ENCODE data around the gene CD79B. TPM values are rescaled to one million over a fixed set of nuclear protein-coding genes. Genes with fewer than 3 reads are reported as not detected.
"Not testable (repeated sequence)": the region's sequence is repeated elsewhere in the genome, so short reads cannot be mapped to it uniquely, and the experiment has no call there.

Gene CD79B
- total RNA-seq, 1 donor from 2014 or later: not detected

DNA sequence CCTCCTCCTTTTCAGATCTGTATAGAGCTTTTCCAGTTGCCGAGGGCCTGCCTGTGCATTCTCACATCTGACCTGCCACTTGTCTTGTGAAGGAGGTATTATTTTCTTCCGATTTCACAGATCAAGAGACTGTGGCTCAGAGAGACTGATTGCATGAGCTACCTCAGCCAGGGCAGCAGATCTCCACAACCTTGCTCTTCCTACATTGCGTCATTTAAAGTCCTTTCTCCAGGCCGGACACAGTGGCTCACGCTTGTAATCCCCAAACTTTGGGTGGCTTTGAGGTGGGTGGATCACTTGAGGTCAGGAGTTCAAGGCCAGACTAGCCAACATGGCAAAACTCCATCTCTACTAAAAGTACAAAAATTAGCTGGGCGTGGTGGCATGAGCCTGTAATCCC is 12.1 kb downstream of the CD79B start:
- not testable (repeated sequence) for H3K27ac Mint-ChIP-seq (ENCODE audit: unreplicated experiment); H3K27me3 Mint-ChIP-seq (ENCODE audit: unreplicated experiment); H3K4me1 Mint-ChIP-seq (ENCODE audit: low read depth, unreplicated experiment); H3K36me3 Mint-ChIP-seq (ENCODE audit: unreplicated experiment); H3K4me3 Mint-ChIP-seq (ENCODE audit: unreplicated experiment); DNase-seq; H3K9me3 Mint-ChIP-seq (ENCODE audit: unreplicated experiment)

DNA sequence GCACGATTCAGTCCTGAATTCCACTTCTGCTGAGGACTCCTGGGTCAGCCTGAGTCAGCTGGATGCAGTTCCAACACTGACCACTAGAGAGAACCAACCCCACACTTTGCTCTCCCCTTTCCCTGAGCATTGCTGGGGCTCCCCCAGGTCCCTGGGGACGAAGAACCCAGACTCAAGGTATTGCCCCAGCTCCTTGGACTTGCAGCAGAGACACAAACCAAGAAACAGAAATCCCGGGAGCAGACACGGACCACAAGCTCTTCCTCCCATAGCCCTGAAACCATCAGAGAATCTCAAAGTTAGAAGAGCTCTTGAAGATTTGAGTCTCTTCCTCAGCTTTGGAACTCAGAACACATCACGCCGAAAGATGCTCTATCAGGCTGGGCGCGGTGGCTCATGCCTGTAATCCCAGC is 12.8 kb downstream of the CD79B start:
- H3K27ac Mint-ChIP-seq (ENCODE audit: unreplicated experiment): no peak overlapping the region
- no peaks in the 10 kb centered on the region for H3K9me3 Mint-ChIP-seq (ENCODE audit: unreplicated experiment)
- no peaks in the 10 kb centered on the region for H3K36me3 Mint-ChIP-seq (ENCODE audit: unreplicated experiment)
- peaks cover 6% of the 10 kb centered on the region for H3K27me3 Mint-ChIP-seq (ENCODE audit: unreplicated experiment)
- peak; percentile 55 for DNase-seq
- H3K4me3 Mint-ChIP-seq (ENCODE audit: unreplicated experiment): peak overlapping the region; percentile 30
- TF ChIP-seq, protein P1, sequence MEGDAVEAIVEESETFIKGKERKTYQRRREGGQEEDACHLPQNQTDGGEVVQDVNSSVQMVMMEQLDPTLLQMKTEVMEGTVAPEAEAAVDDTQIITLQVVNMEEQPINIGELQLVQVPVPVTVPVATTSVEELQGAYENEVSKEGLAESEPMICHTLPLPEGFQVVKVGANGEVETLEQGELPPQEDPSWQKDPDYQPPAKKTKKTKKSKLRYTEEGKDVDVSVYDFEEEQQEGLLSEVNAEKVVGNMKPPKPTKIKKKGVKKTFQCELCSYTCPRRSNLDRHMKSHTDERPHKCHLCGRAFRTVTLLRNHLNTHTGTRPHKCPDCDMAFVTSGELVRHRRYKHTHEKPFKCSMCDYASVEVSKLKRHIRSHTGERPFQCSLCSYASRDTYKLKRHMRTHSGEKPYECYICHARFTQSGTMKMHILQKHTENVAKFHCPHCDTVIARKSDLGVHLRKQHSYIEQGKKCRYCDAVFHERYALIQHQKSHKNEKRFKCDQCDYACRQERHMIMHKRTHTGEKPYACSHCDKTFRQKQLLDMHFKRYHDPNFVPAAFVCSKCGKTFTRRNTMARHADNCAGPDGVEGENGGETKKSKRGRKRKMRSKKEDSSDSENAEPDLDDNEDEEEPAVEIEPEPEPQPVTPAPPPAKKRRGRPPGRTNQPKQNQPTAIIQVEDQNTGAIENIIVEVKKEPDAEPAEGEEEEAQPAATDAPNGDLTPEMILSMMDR (IDR thresholded peaks at IDR 0.05; ENCODE audit: partially characterized antibody, unreplicated experiment): peak; percentile 90
- peaks cover 2% of the 10 kb centered on the region for H3K4me1 Mint-ChIP-seq (ENCODE audit: low read depth, unreplicated experiment)

DNA sequence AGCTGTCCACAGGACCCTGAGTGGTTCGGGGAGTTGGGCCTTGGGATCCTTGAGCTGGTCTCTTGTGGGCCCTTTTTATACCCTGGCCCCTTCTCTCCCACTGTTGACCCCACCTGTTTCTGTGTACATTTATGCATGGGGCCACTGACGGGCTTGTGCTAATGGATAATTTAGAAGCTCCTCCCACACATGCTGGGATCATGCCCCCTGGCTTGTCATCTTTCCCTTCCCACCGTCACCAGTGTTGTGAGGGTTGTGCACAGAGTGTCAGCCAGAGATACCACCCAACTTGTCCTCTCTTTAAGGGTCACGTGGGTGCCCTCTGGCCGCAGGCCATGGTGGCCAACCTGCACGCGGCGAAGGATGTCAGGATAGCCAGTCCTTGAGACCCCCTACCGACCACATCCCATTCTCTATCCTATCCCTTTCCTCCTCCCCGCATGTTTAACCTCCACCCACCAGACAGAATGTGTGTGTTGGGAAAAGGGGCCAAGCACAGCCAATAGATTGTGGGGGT is 13.3 kb downstream of the CD79B start, which contains the start of gene GH1:
GH1 (minus strand) TSS at position 51 of the 517 bp plus-strand sequence. CDS start 63 bp downstream, outside the sequence.
- H3K27me3 Mint-ChIP-seq (ENCODE audit: unreplicated experiment); H3K4me1 Mint-ChIP-seq (ENCODE audit: low read depth, unreplicated experiment); DNase-seq; H3K27ac Mint-ChIP-seq (ENCODE audit: unreplicated experiment); H3K9me3 Mint-ChIP-seq (ENCODE audit: unreplicated experiment); H3K36me3 Mint-ChIP-seq (ENCODE audit: unreplicated experiment): not testable (repeated sequence)
- peak within 1 kb of the TSS; percentile 30 for H3K4me3 Mint-ChIP-seq (ENCODE audit: unreplicated experiment)

DNA sequence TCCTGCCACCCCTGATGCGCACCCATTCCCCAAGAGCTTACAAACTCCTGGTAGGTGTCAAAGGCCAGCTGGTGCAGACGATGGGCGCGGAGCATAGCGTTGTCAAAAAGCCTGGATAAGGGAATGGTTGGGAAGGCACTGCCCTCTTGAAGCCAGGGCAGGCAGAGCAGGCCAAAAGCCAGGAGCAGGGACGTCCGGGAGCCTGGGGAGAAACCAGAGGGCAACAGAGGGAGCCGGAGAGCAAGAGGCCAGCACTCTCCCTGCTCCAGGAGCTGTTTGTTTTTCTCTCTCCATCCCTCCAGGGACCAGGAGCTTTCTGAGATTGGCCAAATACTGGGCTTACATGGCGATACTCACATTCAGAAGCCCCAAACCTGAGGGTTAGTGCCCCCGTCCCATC is 13.8 kb downstream of the CD79B start:
- no peaks in the 10 kb centered on the region for H3K9me3 Mint-ChIP-seq (ENCODE audit: unreplicated experiment)
- no peaks in the 10 kb centered on the region for H3K36me3 Mint-ChIP-seq (ENCODE audit: unreplicated experiment)
- DNase-seq: no peak
- peaks cover 6% of the 10 kb centered on the region for H3K27me3 Mint-ChIP-seq (ENCODE audit: unreplicated experiment)
- H3K27ac Mint-ChIP-seq (ENCODE audit: unreplicated experiment): no peak overlapping the region
- H3K4me3 Mint-ChIP-seq (ENCODE audit: unreplicated experiment): no peak overlapping the region
- peaks cover 2% of the 10 kb centered on the region for H3K4me1 Mint-ChIP-seq (ENCODE audit: low read depth, unreplicated experiment)
- TF ChIP-seq, protein P1 (IDR thresholded peaks at IDR 0.05; ENCODE audit: partially characterized antibody, unreplicated experiment): no peak

DNA sequence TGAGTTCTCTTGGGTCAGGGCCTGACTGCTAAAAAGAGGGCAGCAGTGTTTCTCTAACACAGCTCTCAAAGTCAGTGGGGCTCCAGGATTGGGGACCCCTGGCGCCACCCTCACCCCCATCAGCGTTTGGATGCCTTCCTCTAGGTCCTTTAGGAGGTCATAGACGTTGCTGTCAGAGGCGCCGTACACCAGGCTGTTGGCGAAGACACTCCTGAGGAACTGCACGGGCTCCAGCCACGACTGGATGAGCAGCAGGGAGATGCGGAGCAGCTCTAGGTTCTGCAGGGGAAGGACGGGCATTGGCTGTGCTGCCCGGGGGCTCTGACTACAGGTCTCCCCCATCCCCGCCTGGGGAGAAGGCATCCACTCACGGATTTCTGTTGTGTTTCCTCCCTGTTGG is 14.5 kb downstream of the CD79B start:
- Mint-ChIP-seq H3K36me3 (ENCODE audit: unreplicated experiment) (no peaks in the 10 kb centered on the region), H3K4me3 (ENCODE audit: unreplicated experiment) (no peak overlapping the region), H3K4me1 (ENCODE audit: low read depth, unreplicated experiment) (peaks cover 2% of the 10 kb centered on the region), H3K27ac (ENCODE audit: unreplicated experiment) (no peak overlapping the region), H3K27me3 (ENCODE audit: unreplicated experiment) (peaks cover 5% of the 10 kb centered on the region), H3K9me3 (ENCODE audit: unreplicated experiment) (no peaks in the 10 kb centered on the region)
- TF ChIP-seq, protein P1 (IDR thresholded peaks at IDR 0.05; ENCODE audit: partially characterized antibody, unreplicated experiment): no peak
- no peak for DNase-seq

DNA sequence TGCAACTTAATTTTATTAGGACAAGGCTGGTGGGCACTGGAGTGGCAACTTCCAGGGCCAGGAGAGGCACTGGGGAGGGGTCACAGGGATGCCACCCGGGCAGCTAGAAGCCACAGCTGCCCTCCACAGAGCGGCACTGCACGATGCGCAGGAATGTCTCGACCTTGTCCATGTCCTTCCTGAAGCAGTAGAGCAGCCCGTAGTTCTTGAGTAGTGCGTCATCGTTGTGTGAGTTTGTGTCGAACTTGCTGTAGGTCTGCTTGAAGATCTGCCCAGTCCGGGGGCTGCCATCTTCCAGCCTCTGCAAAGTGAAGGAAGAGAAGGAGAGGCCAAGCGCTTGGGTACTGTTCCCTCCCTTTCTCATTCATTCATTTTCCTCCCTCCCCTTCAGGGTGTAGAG is 14.9 kb downstream of the CD79B start:
- DNase-seq; H3K36me3 Mint-ChIP-seq (ENCODE audit: unreplicated experiment); H3K9me3 Mint-ChIP-seq (ENCODE audit: unreplicated experiment); H3K4me3 Mint-ChIP-seq (ENCODE audit: unreplicated experiment); H3K4me1 Mint-ChIP-seq (ENCODE audit: low read depth, unreplicated experiment); H3K27ac Mint-ChIP-seq (ENCODE audit: unreplicated experiment); H3K27me3 Mint-ChIP-seq (ENCODE audit: unreplicated experiment): not testable (repeated sequence)
